ENCODE results near the gene CNN1.

DNA sequence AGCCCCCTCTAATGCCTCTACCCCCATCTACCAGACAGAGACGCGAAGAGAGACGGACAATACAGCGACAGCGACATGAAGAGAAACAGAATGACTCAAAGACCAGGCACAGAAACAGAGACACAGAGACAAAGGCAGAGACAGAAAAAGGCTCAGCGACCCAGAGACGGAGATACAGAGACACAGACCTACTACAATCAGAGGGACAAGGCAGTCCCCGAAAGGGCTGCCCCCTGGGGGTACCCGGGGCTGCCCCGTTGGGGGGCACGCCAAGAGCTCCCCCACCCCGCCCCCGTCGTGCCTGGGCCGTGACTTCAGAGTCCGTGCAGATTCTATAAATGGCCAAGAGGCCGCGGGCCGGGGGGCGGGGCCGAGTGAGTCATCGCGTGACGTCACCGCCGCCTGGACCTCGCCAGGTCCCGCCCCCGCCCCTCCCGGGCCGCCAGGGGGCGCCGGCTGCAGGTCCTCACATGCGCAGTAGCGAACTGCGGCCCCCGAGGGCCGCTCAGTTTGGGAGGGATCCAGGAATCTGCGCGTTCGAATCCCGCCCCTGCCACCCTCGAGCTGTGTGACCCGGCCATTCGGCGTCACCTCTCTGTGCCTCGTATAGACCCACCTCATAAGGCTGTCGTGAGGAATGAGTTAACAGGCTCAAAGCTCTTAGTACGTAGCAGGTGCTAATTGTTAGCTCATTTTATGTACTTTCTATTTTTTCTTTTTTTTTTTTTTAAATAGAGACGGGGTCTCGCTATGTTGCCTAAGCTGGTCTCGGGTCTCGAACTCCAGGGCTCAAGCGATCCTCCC is 2.7 kb upstream of the CNN1 start:
- TF ChIP-seq, protein P1, sequence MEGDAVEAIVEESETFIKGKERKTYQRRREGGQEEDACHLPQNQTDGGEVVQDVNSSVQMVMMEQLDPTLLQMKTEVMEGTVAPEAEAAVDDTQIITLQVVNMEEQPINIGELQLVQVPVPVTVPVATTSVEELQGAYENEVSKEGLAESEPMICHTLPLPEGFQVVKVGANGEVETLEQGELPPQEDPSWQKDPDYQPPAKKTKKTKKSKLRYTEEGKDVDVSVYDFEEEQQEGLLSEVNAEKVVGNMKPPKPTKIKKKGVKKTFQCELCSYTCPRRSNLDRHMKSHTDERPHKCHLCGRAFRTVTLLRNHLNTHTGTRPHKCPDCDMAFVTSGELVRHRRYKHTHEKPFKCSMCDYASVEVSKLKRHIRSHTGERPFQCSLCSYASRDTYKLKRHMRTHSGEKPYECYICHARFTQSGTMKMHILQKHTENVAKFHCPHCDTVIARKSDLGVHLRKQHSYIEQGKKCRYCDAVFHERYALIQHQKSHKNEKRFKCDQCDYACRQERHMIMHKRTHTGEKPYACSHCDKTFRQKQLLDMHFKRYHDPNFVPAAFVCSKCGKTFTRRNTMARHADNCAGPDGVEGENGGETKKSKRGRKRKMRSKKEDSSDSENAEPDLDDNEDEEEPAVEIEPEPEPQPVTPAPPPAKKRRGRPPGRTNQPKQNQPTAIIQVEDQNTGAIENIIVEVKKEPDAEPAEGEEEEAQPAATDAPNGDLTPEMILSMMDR (IDR thresholded peaks at IDR 0.05) = peak; percentile 84 to 98 (median 93)
- TF ChIP-seq POLR2A (IDR thresholded peaks at IDR 0.05) = no peak

Data from Peyer's patch (tissue), 4 donors.